C4-2B (cell line): ENCODE measurements around the gene TAGLN.

Source experiments
- CTCF ChIP-seq: fragments of 450-650 bp; conservative IDR thresholded peaks from 2 replicates; pipeline ENCODE4 v1.5.1; 2017; ENCODE audit warnings: mild to moderate bottlenecking
- ZFX ChIP-seq: fragments of 450-650 bp; IDR thresholded peaks from 2 replicates; pipeline ENCODE4 v1.6.1; 2017

GRCh38 chr11:117171007-117171403 lies 28.2 kb upstream of the TAGLN start:
- no peak for TF ChIP-seq CTCF
- no peak for TF ChIP-seq ZFX
